Gastrocnemius medialis (tissue), 4 donors: ENCODE measurements around the gene METTL9. TPM values are rescaled to one million over a fixed set of nuclear protein-coding genes. Genes with fewer than 3 reads are reported as not detected.
A peak's percentile ranks its signal among the peaks of the same experiment; 100 is the strongest.

Source experiments
- ATAC-seq, 2 donors: fragments of 150-250 bp; one replicate each; pipeline ENCODE4 v1.9.1; 2016
- DNase-seq, 2 donors: peaks; one replicate each; pipeline ENCODE4 v3.0.0-alpha.2; 2019
- H3K27ac ChIP-seq, 4 donors: fragments of 200-600 bp; sonication (generic); 1 replicate in 1 of 4; 2 replicates in 3 of 4; pipeline ENCODE4 v1.5.1; 2016 to 2018; ENCODE audit warnings: mild to moderate bottlenecking in 2 of 4, moderate library complexity in 1 of 4
- H3K27me3 ChIP-seq, 3 donors: fragments of 200-600 bp; sonication (generic) in 2 of 3; 1 replicate in 1 of 3; 2 replicates in 2 of 3; pipeline versions ENCODE4 v1.5.1 to v1.6.0; 2016 to 2019; ENCODE audit warnings: mild to moderate bottlenecking in 1 of 3, moderate library complexity in 1 of 3
- H3K36me3 ChIP-seq, 2 donors: fragments of 200-600 bp; sonication (generic) in 1 of 2; one replicate each; pipeline ENCODE4 v1.5.1; 2017 to 2018
- H3K4me1 ChIP-seq, 2 donors: fragments of 200-600 bp; sonication (generic) in 1 of 2; one replicate each; pipeline ENCODE4 v1.5.1; 2016 to 2017; ENCODE audit warnings: mild to moderate bottlenecking in 2 of 2
- H3K4me3 ChIP-seq, 4 donors: fragments of 200-600 bp; sonication (generic) in 3 of 4; 1 replicate in 1 of 4; 2 replicates in 3 of 4; pipeline ENCODE4 v1.5.1; 2016 to 2019; ENCODE audit warnings: mild to moderate bottlenecking in 2 of 4
- H3K9me3 ChIP-seq, 3 donors: fragments of 200-600 bp; sonication (generic) in 2 of 3; 1 replicate in 1 of 3; 2 replicates in 2 of 3; pipeline ENCODE4 v1.5.1; 2016 to 2019
- CTCF ChIP-seq, 5 experiments: fragments of 450-650 bp in 3 of 5; fragments of 200-600 bp in 2 of 5; sonication (generic) in 2 of 5; IDR thresholded peaks in 4 of 5; conservative IDR thresholded peaks in 1 of 5; 1 replicate in 4 of 5; 2 replicates in 1 of 5; pipeline ENCODE4 v1.5.1; 2016 to 2019; ENCODE audit warnings: antibody characterized with exemption in 5 of 5, mild to moderate bottlenecking in 3 of 5, moderate library complexity in 3 of 5
- POLR2A ChIP-seq, 2 donors: fragments of 450-650 bp; IDR thresholded peaks; one replicate each; pipeline ENCODE4 v1.6.1; 2017; ENCODE audit warnings: antibody characterized with exemption in 2 of 2, mild to moderate bottlenecking in 2 of 2, moderate library complexity in 2 of 2
- in situ Hi-C, 4 donors: fragments of 200-750 bp; cut with MboI; loops; one replicate each; pipeline versions ENCODE4 v1.15.0 to v1.8.0; 2017; ENCODE audit warnings: low sequenced_read_pairs in 4 of 4
- intact Hi-C: fragments of 100-400 bp; cut with DNase I; formaldehyde crosslinking; loops from one replicate; pipeline ENCODE4 v1.15.1; 2023; ENCODE audit warnings: low total_unique reads
- total RNA-seq, 4 donors: library from RNA; depleted of rRNA; stranded (reverse); fragments of >200 nt; gene quantifications; one replicate each; pipeline versions ENCODE4 v1.1.0 to v1.2.3, GENCODE V29; 2016

The METTL9 gene
- total RNA-seq, 4 donors from 2014 or later, result 87.2 to 109 (median 96.8) TPM

DNA sequence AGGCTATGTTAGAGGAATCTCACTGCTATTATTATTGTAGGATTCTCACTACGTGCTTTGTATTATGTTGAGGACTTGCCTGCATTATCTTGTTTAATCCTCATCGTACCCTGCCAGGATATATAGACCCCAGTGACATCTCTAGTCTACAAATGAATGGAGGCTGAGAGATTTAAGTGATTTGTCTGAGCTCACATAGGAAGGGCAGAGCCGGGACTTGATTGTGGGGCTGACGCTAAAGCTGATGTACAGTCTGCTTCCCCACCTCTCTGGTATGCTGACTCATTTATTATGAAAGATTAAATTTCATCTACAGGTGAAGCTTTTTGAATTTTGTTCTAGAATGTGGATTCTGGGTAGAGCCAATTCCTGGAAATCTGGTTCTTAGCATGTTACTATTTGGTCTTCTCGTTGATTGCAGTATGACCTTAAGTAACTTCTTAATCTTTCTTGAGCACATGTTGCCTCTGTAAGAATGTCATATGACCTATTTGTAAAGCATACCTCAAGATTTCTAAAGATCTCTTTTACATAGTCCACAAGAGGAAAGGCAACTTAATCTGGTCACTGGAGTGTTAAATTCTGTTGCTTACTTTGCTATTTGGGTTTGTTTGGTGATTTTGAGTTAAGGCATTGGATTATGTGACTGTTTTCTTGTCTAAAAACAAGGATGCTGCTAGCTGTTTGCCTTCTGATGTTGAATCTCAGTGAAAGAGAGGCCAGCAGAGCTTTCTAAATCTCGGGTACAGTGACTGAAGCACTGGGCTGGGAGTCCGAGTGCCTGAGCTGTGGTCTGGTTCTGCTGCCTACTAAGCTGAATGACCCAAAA, 12.4 kb downstream of the METTL9 start:
- ATAC-seq (peak; percentile 95 to 96), DNase-seq (peak in 1 of 2 donors; percentile 27)
- Histone ChIP-seq H3K4me1 (peaks cover 55% of the 10 kb centered on the region in 2 donors), H3K27ac (peak overlapping the region; percentile 76 to 84 (median 83)), H3K9me3 (no peaks in the 10 kb centered on the region), H3K4me3 (peak overlapping the region in 1 of 4 donors; percentile 26), H3K27me3 (no peaks in the 10 kb centered on the region), H3K36me3 (no peaks in the 10 kb centered on the region)
- in situ Hi-C loops (no loop called here), intact Hi-C loops (loop anchor here (1.0 kb wide), 1 partner anchor 12 kb away; the partner anchor contains the start of gene METTL9)
- no peak for TF ChIP-seq CTCF (IDR thresholded peaks at IDR 0.05 in 4 of 5, conservative IDR thresholded peaks at IDR 0.05 in 1 of 5)
- TF ChIP-seq POLR2A (IDR thresholded peaks at IDR 0.05), result no peak

DNA sequence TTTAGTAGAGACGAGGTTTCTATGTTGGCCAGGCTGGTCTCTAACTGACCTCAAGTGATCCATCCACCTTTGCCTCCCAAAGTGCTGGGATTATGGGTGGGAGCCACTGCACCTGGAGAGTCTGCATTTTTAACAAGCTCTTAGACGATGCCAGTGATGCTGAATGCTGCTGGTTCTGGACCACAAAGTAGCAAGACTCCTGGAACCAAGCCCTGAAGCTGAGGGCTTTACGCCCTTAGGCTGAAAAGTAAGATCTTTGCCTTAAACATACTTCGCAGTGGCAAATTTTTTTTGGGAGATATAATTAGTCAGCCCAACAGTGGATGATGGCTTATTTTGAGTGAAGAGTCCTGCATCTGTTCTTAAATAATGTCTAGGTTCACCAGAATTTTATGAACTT, 14.0 kb downstream of the METTL9 start:
- DNase-seq (no peak), ATAC-seq (no peak)
- no peaks in the 10 kb centered on the region for H3K9me3 ChIP-seq
- in situ Hi-C loops, result no loop called here
- H3K4me3 ChIP-seq, result no peak overlapping the region
- peaks cover 40 to 47% of the 10 kb centered on the region in 2 donors for H3K4me1 ChIP-seq
- H3K27ac ChIP-seq, result peak overlapping the region in 3 of 4 donors; percentile 76 to 84 (median 83)
- H3K27me3 ChIP-seq, result no peaks in the 10 kb centered on the region
- intact Hi-C loops, result no loop called here
- TF ChIP-seq POLR2A (IDR thresholded peaks at IDR 0.05), result no peak
- no peak for TF ChIP-seq CTCF (IDR thresholded peaks at IDR 0.05 in 4 of 5, conservative IDR thresholded peaks at IDR 0.05 in 1 of 5)
- no peaks in the 10 kb centered on the region for H3K36me3 ChIP-seq

- Histone ChIP-seq H3K27ac (peak overlapping the region in 3 of 4 donors; percentile 76 to 84 (median 83)), H3K9me3 (no peaks in the 10 kb centered on the region), H3K36me3 (no peaks in the 10 kb centered on the region), H3K4me3 (no peak overlapping the region), H3K4me1 (peaks cover 36 to 43% of the 10 kb centered on the region in 2 donors), H3K27me3 (no peaks in the 10 kb centered on the region)
- in situ Hi-C loops, result no loop called here
- DNase-seq (no peak), ATAC-seq (no peak)
- TF ChIP-seq CTCF (IDR thresholded peaks at IDR 0.05 in 4 of 5, conservative IDR thresholded peaks at IDR 0.05 in 1 of 5) (no peak), POLR2A (IDR thresholded peaks at IDR 0.05) (no peak)
- intact Hi-C loops, result no loop called here
Observed at GRCh38 chr16:21613781-21614180, 14.4 kb downstream of the METTL9 start.

GRCh38 chr16:21614896-21615295, 15.5 kb downstream of the METTL9 start:
- Histone ChIP-seq H3K9me3 (no peaks in the 10 kb centered on the region), H3K27me3 (no peaks in the 10 kb centered on the region), H3K4me3 (no peak overlapping the region), H3K4me1 (peaks cover 32 to 35% of the 10 kb centered on the region in 2 donors), H3K27ac (no peak overlapping the region), H3K36me3 (no peaks in the 10 kb centered on the region)
- in situ Hi-C loops, result no loop called here
- DNase-seq (no peak), ATAC-seq (no peak)
- TF ChIP-seq CTCF (IDR thresholded peaks at IDR 0.05 in 4 of 5, conservative IDR thresholded peaks at IDR 0.05 in 1 of 5), result peak in 1 of 5 experiments; percentile 25
- TF ChIP-seq POLR2A (IDR thresholded peaks at IDR 0.05), result no peak
- intact Hi-C loops, result no loop called here
